ENCODE measurements around the gene SPATA12.

Gene SPATA12

GRCh38 chr3:57110798-57111197, 50.3 kb downstream of the SPATA12 start:
- TF ChIP-seq CTCF (IDR thresholded peaks at IDR 0.05; ENCODE audit: insufficient read depth, missing control alignments) = no peak
- FAIRE-seq (no peak), DNase-seq (ENCODE audit: insufficient read length, low spot score) (no peak)

- FAIRE-seq (no peak), DNase-seq (ENCODE audit: insufficient read length, low spot score) (no peak)
- TF ChIP-seq CTCF (IDR thresholded peaks at IDR 0.05; ENCODE audit: insufficient read depth, missing control alignments) = peak; percentile 4
Observed at GRCh38 chr3:57112206-57112605, 51.7 kb downstream of the SPATA12 start.

GRCh38 chr3:57116501-57116900, 56.0 kb downstream of the SPATA12 start:
- no peak for DNase-seq (ENCODE audit: insufficient read length, low spot score)
- FAIRE-seq = no peak
- TF ChIP-seq CTCF (IDR thresholded peaks at IDR 0.05; ENCODE audit: insufficient read depth, missing control alignments) = no peak

- DNase-seq (ENCODE audit: insufficient read length, low spot score) = no peak
- no peak for TF ChIP-seq CTCF (IDR thresholded peaks at IDR 0.05; ENCODE audit: insufficient read depth, missing control alignments)
- no peak for FAIRE-seq
Observed at GRCh38 chr3:57118254-57118653, 57.8 kb downstream of the SPATA12 start.

DNA sequence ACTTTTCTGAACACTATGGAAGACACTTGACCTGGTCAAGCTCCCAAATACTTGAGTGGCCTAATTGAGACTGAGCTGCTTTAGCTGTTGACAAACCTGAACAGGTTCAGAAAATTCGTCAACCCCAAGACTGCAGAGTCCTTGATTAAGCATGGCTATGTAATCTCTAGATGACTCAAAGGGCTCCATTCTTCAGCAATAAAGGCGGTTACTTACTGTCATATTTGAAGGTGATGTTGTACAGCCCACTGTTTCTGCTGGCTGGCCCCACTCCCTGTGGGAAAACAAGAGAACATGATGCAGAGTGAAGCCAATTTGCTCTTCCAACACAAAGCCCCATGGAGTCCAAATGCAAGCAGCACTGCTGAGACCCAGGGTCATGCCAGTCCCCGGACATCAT, 59.6 kb downstream of the SPATA12 start:
- no peak for DNase-seq (ENCODE audit: insufficient read length, low spot score)
- no peak for TF ChIP-seq CTCF (IDR thresholded peaks at IDR 0.05; ENCODE audit: insufficient read depth, missing control alignments)
- no peak for FAIRE-seq

DNA sequence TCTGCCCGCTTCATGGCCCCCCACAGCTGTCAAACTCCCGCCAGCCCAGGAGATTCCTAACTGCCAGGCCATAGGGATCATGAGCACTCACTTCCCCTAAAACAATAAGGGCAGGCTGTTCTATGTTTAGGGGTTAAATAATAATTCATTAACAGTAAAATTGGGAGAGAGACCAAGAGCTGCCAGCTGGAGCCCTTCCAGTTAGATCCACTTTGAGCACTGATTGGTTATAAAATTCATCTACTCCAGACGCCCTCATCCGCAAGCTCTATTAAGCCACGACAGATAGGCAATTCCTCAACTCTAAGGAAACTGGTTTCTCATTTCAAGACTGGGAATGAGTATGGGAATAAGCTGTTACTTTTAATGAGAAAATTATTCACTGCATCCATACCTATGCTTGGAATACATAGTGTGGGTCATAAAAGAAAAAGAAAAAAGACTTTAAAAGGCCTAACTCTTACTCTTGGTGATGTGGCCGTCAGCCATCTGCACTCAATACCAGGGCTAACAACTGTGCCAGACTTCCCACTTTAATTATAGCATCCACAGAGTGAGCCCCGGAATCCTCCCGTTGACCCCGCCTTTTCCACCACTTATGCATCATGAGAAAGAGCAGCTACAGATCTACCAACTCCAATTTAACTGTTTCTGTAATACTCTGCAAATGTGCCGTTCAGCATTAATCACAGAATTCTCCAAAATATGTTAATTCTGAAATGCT, 60.1 kb downstream of the SPATA12 start:
- TF ChIP-seq CTCF (IDR thresholded peaks at IDR 0.05; ENCODE audit: insufficient read depth, missing control alignments) = no peak
- DNase-seq (ENCODE audit: insufficient read length, low spot score) = no peak
- FAIRE-seq = no peak

Data from D721Med (cell line).